Adrenal gland (tissue), 12 donors: ENCODE results near the gene WFIKKN2. TPM values are rescaled to one million over a fixed set of nuclear protein-coding genes. Genes with fewer than 3 reads are reported as not detected.

ENCODE experiments used
- DNase-seq, 7 donors: peaks; one replicate each; pipeline ENCODE4 v3.0.0-alpha.2; 2019 to 2020
- H3K27ac ChIP-seq, 5 donors: fragments of 200-600 bp; sonication (generic) in 4 of 5; 1 replicate in 3 of 5; 2 replicates in 2 of 5; pipeline versions ENCODE4 v1.5.1 to v1.8.0; 2016 to 2020; ENCODE audit warnings: mild to moderate bottlenecking in 1 of 5
- H3K27me3 ChIP-seq: fragments of 200-600 bp; 2 replicates; pipeline ENCODE4 v1.8.0; 2021
- H3K36me3 ChIP-seq, 2 donors: fragments of 200-600 bp; replicated peaks in 1 of 2; 1 replicate in 1 of 2; 2 replicates in 1 of 2; pipeline versions ENCODE4 v1.5.1 to v1.8.0; 2018 to 2022
- H3K4me1 ChIP-seq, 2 donors: fragments of 200-600 bp; replicated peaks in 1 of 2; 1 replicate in 1 of 2; 2 replicates in 1 of 2; pipeline versions ENCODE4 v1.5.1 to v1.8.0; 2018 to 2021
- H3K4me3 ChIP-seq, 4 donors: fragments of 200-600 bp; sonication (generic) in 3 of 4; one replicate each; pipeline ENCODE4 v1.5.1; 2016 to 2018
- H3K9me3 ChIP-seq, 3 donors: fragments of 200-600 bp; sonication (generic) in 1 of 3; replicated peaks in 1 of 3; 1 replicate in 2 of 3; 2 replicates in 1 of 3; pipeline versions ENCODE4 v1.5.1 to v1.8.0; 2016 to 2021
- POLR2A ChIP-seq, 2 donors: fragments of 450-650 bp; IDR thresholded peaks; one replicate each; pipeline ENCODE4 v1.6.1; 2017; ENCODE audit warnings: antibody characterized with exemption in 2 of 2, mild to moderate bottlenecking in 2 of 2, moderate library complexity in 1 of 2
- WGBS, 4 donors: extraction: QIAGEN DNeasy Blood & Tissue Kit in 2 of 4; methylation state at CpG; one replicate each; pipeline versions ENCODE4 v1.1.5 to v1.1.7; 2013 to 2017; 5-methylcytosine and 5-hydroxymethylcytosine counted together
- intact Hi-C, 2 donors: fragments of 100-400 bp; cut with DNase I; formaldehyde crosslinking; loops; one replicate each; pipeline versions ENCODE4 v1.14.1 to v1.15.0; 2022 to 2023
- polyA plus RNA-seq, 3 donors: library from polyadenylated mRNA; stranded (reverse); fragments of 200-250 nt in 2 of 3; fragments of 350-450 nt in 1 of 3; fragmentation: Illumina TruSeq in 1 of 3; extraction: RNeasy Lipid Tissue Mini Kit (QIAGEN cat#74804) in 1 of 3; gene quantifications; one replicate each; pipeline ENCODE4 v1.2.3, GENCODE V29; 2013 to 2014
- total RNA-seq, 9 donors: library from RNA; depleted of rRNA in 4 of 9; stranded (reverse); fragments of >200 nt in 4 of 9; fragments of 120-200 nt in 1 of 9; fragmentation: NEBNext Ultra II Directional in 1 of 9; extraction: Animal tissue kit (Norgen Biotek cat#: 25700) in 1 of 9; gene quantifications; one replicate each; pipeline versions ENCODE4 v1.1.0 to v1.2.4, GENCODE V29; 2013 to 2023
- TF ChIP-seq, protein P1 (sequence below), 6 experiments: fragments of 450-650 bp in 4 of 6; fragments of 200-600 bp in 2 of 6; sonication (generic) in 1 of 6; IDR thresholded peaks; 1 replicate in 5 of 6; 2 replicates in 1 of 6; pipeline versions ENCODE4 v1.5.1 to v1.8.0; 2016 to 2021; ENCODE audit warnings: antibody characterized with exemption in 6 of 6, mild to moderate bottlenecking in 2 of 6, moderate library complexity in 1 of 6
- donor health status: healthy with polysubstance abuse.
- donor health status: Bipolar disorder and iron deficiency.
- donor health status: DM: yes; HTN: yes; CAD: no.
- donor health status: DM: no; HTN: no; CAD: no.
- donor health status: DM: no; HTN: no; CAD: no.
- donor health status: DM: yes; HTN: yes; CAD: no.

Gene WFIKKN2
- total and polyA plus RNA-seq, 12 donors, result 0.81 to 4.3 (median 1.4) TPM

DNA sequence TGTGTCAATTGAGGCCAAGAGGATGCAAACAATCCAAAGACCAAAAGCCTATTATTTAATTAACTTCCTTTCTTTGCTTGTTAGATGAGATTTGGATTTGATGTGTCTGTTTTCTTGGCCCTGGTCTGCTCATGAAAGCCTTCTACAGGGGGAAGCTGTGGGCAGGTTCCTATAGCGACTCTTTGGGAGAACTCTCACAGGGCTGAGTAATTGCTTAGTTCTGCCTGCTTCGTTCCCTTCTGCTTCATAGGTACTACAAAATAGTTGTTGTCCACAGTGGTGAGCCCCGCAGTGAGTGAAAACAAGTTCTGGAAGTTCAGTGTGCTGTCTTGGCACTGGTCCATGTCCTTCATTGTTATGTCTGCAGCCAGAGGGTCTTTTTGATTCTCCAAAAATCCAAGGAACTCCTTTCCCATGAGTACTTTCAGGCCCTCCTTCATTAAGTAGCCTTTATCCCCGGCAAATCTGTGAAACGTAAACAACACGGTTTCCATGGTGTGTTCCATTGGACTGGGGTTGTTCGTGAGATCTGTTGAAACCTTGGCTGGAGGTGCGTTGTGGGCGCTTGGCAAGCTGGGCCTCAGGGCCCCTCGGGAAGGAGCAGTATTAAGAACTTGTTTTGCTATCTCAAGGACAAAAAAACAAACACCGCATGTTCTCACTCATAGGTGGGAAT, 38.1 kb upstream of the WFIKKN2 start:
- intact Hi-C loops, result no loop called here
- H3K4me1 ChIP-seq, result no peaks in the 10 kb centered on the region
- no peak overlapping the region for H3K4me3 ChIP-seq
- no peaks in the 10 kb centered on the region for H3K36me3 ChIP-seq
- H3K9me3 ChIP-seq, result no peaks in the 10 kb centered on the region
- DNase-seq, result no peak
- H3K27me3 ChIP-seq, result no peaks in the 10 kb centered on the region
- H3K27ac ChIP-seq, result no peak overlapping the region
- TF ChIP-seq, protein P1, sequence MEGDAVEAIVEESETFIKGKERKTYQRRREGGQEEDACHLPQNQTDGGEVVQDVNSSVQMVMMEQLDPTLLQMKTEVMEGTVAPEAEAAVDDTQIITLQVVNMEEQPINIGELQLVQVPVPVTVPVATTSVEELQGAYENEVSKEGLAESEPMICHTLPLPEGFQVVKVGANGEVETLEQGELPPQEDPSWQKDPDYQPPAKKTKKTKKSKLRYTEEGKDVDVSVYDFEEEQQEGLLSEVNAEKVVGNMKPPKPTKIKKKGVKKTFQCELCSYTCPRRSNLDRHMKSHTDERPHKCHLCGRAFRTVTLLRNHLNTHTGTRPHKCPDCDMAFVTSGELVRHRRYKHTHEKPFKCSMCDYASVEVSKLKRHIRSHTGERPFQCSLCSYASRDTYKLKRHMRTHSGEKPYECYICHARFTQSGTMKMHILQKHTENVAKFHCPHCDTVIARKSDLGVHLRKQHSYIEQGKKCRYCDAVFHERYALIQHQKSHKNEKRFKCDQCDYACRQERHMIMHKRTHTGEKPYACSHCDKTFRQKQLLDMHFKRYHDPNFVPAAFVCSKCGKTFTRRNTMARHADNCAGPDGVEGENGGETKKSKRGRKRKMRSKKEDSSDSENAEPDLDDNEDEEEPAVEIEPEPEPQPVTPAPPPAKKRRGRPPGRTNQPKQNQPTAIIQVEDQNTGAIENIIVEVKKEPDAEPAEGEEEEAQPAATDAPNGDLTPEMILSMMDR (IDR thresholded peaks at IDR 0.05), result no peak
- TF ChIP-seq POLR2A (IDR thresholded peaks at IDR 0.05), result no peak
- WGBS, 4 donors, result 77 to 81% (median 79%) methylated on average over 11 of the region's 11 CpGs

DNA sequence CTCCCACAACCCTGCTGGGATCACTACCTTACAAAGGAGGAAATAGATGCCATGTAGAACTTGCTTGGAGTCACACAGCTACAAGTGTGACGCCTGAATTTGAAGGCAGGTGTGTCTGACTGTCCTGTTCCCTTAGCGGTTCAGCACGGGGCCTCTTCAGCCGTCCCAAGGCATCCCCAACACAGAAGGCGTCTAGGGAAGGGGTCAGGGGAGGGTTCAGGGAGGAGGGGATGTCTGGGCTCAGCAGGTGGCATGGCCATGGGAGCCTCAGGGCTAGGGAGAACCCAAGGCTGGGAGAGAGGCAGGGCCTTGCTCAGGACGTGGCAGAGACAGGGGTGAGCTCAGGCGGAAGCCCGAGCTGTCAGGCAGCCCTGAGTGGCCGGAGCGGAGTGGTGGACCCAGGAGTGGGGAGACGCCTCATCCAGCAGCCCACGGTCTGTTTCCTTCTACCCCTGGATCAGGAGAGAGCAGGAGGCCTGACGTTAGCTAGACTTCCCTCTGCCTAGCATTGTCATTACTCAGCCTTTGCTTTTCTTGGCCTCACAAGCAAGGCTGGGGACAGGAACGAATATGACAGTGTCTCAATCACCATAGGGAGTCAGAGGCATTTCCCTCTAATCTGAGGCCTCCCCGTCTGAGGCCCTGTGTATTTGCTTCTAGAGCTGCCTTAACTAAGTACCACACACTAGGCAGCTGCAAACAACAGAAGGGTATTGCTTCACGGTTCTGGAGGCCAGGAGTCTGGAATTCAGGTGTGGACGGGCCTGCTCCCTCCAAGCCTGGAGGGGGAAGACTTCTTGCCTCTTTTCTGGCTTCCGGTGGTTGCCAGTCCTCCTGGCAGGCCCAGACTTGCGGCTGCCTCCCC, 36.7 kb upstream of the WFIKKN2 start:
- no peaks in the 10 kb centered on the region for H3K4me1 ChIP-seq
- TF ChIP-seq, protein P1 (IDR thresholded peaks at IDR 0.05), result no peak
- no peak for DNase-seq
- no peak overlapping the region for H3K4me3 ChIP-seq
- no peaks in the 10 kb centered on the region for H3K36me3 ChIP-seq
- no peaks in the 10 kb centered on the region for H3K9me3 ChIP-seq
- WGBS, 4 donors, result 86 to 94% (median 87%) methylated on average over 16 to 19 of the region's 19 CpGs
- intact Hi-C loops, result no loop called here
- H3K27me3 ChIP-seq, result no peaks in the 10 kb centered on the region
- no peak overlapping the region for H3K27ac ChIP-seq

DNA sequence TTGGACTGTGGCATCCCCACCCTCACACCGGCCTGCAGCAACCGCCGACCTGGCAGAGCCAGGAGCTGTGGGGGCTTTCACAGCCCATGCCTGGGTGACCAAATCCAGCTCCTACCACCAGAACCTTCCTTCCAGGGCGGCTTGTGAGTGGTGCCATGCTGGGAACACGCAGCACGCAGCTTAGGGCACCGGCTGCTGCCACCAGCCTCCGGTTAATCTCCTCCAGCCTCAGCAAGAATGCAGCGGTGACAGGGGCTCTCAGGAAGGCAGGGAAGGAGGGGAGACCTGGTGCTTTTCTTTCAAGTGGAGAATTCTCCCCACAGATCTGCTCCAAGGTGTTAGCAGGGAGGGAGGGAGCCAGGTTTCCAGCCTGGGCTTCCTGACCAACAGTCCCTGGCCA, 35.8 kb upstream of the WFIKKN2 start:
- WGBS, 4 donors, result 77 to 94% (median 89%) methylated on average over 3 to 9 of the region's 9 CpGs
- Histone ChIP-seq H3K36me3 (no peaks in the 10 kb centered on the region), H3K27me3 (no peaks in the 10 kb centered on the region), H3K9me3 (no peaks in the 10 kb centered on the region), H3K4me3 (no peak overlapping the region), H3K4me1 (no peaks in the 10 kb centered on the region), H3K27ac (no peak overlapping the region)
- no peak for DNase-seq
- TF ChIP-seq POLR2A (IDR thresholded peaks at IDR 0.05), result no peak
- TF ChIP-seq, protein P1 (IDR thresholded peaks at IDR 0.05), result no peak
- intact Hi-C loops, result no loop called here

DNA sequence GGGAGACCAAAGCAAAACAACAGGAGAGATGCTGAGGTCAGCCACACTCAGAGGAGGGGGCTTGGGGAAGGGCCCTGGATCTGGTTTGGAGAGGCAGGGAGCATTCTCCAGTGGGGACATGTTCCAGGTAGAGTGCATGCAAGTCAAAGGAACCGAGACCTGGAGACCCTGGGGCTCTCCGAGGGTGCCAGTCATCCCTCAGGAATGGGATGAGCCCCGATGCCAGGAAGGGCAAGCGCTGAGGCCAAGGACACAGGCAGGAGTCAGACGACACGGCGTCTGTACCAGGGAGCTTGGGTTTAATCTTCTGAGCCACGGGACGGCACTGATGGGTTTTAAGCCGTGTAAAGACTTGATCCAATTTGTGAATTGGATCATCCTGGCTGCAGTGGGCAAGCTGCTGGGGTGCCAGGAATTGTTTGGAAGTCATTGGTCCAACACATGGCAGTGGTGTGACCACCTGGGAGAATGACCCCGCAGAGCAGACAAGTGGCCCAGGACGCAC, 35.1 kb upstream of the WFIKKN2 start:
- no peak for TF ChIP-seq POLR2A (IDR thresholded peaks at IDR 0.05)
- TF ChIP-seq, protein P1 (IDR thresholded peaks at IDR 0.05), result no peak
- 61 to 85% (median 65%) methylated on average over 9 to 12 of the region's 12 CpGs for WGBS, 4 donors
- H3K4me3 ChIP-seq, result no peak overlapping the region
- H3K4me1 ChIP-seq, result no peaks in the 10 kb centered on the region
- H3K36me3 ChIP-seq, result no peaks in the 10 kb centered on the region
- no peak overlapping the region for H3K27ac ChIP-seq
- intact Hi-C loops, result no loop called here
- DNase-seq, result peak in 5 of 7 donors; percentile 25 to 48 (median 44)
- no peaks in the 10 kb centered on the region for H3K9me3 ChIP-seq
- no peaks in the 10 kb centered on the region for H3K27me3 ChIP-seq
